Parathyroid adenoma (tissue), 2 donors: Measurements from ENCODE around the gene EIF6.

Experiments
- H2AFZ ChIP-seq: fragments of 300-600 bp; sonication (generic); one replicate; pipeline ENCODE4 v1.7.0; 2017; ENCODE audit warnings: antibody characterized with exemption, mild to moderate bottlenecking
- H3K27ac ChIP-seq: fragments of 300-600 bp; sonication (generic); one replicate; pipeline ENCODE4 v1.7.0; 2017
- H3K27me3 ChIP-seq: fragments of 300-600 bp; sonication (generic); one replicate; pipeline ENCODE4 v1.7.0; 2017; ENCODE audit warnings: low read length; ENCODE audit not compliant: control insufficient read depth, insufficient read depth
- H3K36me3 ChIP-seq: fragments of 300-600 bp; sonication (generic); one replicate; pipeline ENCODE4 v1.7.0; 2017; ENCODE audit warnings: low read length; ENCODE audit not compliant: control insufficient read depth, insufficient read depth
- H3K4me1 ChIP-seq: fragments of 300-600 bp; sonication (generic); one replicate; pipeline ENCODE4 v1.7.0; 2017; ENCODE audit warnings: control low read depth
- H3K4me2 ChIP-seq: fragments of 300-600 bp; sonication (generic); one replicate; pipeline ENCODE4 v1.7.0; 2017; ENCODE audit warnings: low read length
- H3K4me3 ChIP-seq: fragments of 300-600 bp; sonication (generic); one replicate; pipeline ENCODE4 v1.7.0; 2017; ENCODE audit warnings: low read depth, low read length
- H3K79me2 ChIP-seq: fragments of 300-600 bp; sonication (generic); one replicate; pipeline ENCODE4 v1.7.0; 2017; ENCODE audit warnings: control low read depth
- H3K9ac ChIP-seq: fragments of 300-600 bp; sonication (generic); one replicate; pipeline ENCODE4 v1.7.0; 2017; ENCODE audit warnings: mild to moderate bottlenecking
- H3K9me3 ChIP-seq: fragments of 300-600 bp; sonication (generic); one replicate; pipeline ENCODE4 v1.7.0; 2017; ENCODE audit warnings: low read length; ENCODE audit not compliant: control insufficient read depth
- CTCF ChIP-seq: fragments of 300-600 bp; sonication (generic); IDR thresholded peaks from one replicate; pipeline ENCODE4 v1.7.0; 2017; ENCODE audit warnings: antibody characterized with exemption, mild to moderate bottlenecking
- donor health status: primary hyperparathyroidism.

Gene EIF6

GRCh38 chr20:35293303-35294292 lies 9.0 kb upstream of the EIF6 start:
- Histone ChIP-seq H3K4me2 (no peak overlapping the region), H3K9me3 (no peaks in the 10 kb centered on the region), H2AFZ (no peak overlapping the region), H3K27ac (no peak overlapping the region), H3K9ac (no peak overlapping the region), H3K79me2 (no peaks in the 10 kb centered on the region), H3K4me1 (no peaks in the 10 kb centered on the region), H3K4me3 (no peak overlapping the region), H3K36me3 (no peaks in the 10 kb centered on the region), H3K27me3 (no peaks in the 10 kb centered on the region)
- no peak for TF ChIP-seq CTCF

GRCh38 chr20:35292504-35293285 lies 8.1 kb upstream of the EIF6 start:
- H3K9me3 ChIP-seq = no peaks in the 10 kb centered on the region
- no peak for TF ChIP-seq CTCF
- no peak overlapping the region for H3K4me2 ChIP-seq
- no peak overlapping the region for H2AFZ ChIP-seq
- no peaks in the 10 kb centered on the region for H3K36me3 ChIP-seq
- H3K4me1 ChIP-seq = no peaks in the 10 kb centered on the region
- H3K27ac ChIP-seq = no peak overlapping the region
- no peaks in the 10 kb centered on the region for H3K79me2 ChIP-seq
- no peak overlapping the region for H3K9ac ChIP-seq
- H3K4me3 ChIP-seq = no peak overlapping the region
- H3K27me3 ChIP-seq = no peaks in the 10 kb centered on the region

- H3K9me3 ChIP-seq = no peaks in the 10 kb centered on the region
- H3K27ac ChIP-seq = no peak within 1 kb of the TSS
- H3K4me1 ChIP-seq = no peaks in the 10 kb centered on the region
- H3K27me3 ChIP-seq = no peaks in the 10 kb centered on the region
- TF ChIP-seq CTCF = no peak
- no peak within 1 kb of the TSS for H2AFZ ChIP-seq
- no peak within 1 kb of the TSS for H3K4me3 ChIP-seq
- no peaks in the 10 kb centered on the region for H3K36me3 ChIP-seq
- no peak within 1 kb of the TSS for H3K9ac ChIP-seq
- no peaks in the 10 kb centered on the region for H3K79me2 ChIP-seq
- H3K4me2 ChIP-seq = no peak within 1 kb of the TSS
Measured at GRCh38 chr20:35291654-35292503, 7.3 kb upstream of the EIF6 start, which contains the start of gene FAM83C. FAM83C (minus strand) TSS chr20:35292425; CDS start chr20:35292304, 121 bp downstream.

- Histone ChIP-seq H3K79me2 (no peaks in the 10 kb centered on the region), H3K27ac (no peak overlapping the region), H2AFZ (no peak overlapping the region), H3K4me2 (no peak overlapping the region), H3K27me3 (no peaks in the 10 kb centered on the region), H3K9me3 (no peaks in the 10 kb centered on the region), H3K4me1 (no peaks in the 10 kb centered on the region), H3K36me3 (no peaks in the 10 kb centered on the region), H3K4me3 (no peak overlapping the region), H3K9ac (no peak overlapping the region)
- TF ChIP-seq CTCF = no peak
Measured at GRCh38 chr20:35290887-35291417, 6.4 kb upstream of the EIF6 start.
